HG03442 (cell line): Measurements from ENCODE around the gene CDH22.

Experiments
- ATAC-seq: cut with Tn5 transposase; IDR thresholded peaks from one replicate; pipeline ENCODE4 v1.9.1; 2021; ENCODE audit warnings: mild to moderate bottlenecking, moderate library complexity; ENCODE audit not compliant: unreplicated experiment

The CDH22 gene

DNA sequence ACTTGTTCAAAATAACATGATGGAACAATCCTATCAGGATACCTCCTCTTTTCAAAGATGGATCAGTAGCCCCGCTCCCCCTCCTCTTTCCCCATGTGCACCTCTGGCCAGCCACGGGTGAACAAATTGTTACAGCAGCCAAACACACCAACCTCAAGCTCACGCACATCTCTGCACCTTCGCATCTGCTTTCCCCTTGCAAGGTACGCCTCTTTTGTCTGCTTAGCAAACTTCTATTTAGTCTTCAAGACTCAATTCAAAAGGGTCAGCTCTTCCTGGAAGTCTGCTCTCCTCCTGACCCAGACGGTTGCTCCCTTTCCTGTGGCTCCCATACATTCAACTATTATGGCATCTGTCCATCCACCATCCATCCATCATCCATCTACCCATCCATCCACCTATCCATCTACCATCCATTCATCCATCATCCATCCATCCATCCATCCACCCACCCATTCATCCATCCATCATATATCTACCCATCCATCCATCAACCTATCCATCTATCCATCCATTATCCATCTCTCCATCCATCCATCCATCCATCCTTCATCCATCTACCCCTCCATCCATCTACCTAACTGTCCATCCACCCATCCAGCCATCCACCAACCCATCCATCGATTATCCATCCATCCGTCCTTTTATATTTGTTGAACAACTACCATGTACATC, 36.3 kb upstream of the CDH22 start:
- no peak for ATAC-seq

DNA sequence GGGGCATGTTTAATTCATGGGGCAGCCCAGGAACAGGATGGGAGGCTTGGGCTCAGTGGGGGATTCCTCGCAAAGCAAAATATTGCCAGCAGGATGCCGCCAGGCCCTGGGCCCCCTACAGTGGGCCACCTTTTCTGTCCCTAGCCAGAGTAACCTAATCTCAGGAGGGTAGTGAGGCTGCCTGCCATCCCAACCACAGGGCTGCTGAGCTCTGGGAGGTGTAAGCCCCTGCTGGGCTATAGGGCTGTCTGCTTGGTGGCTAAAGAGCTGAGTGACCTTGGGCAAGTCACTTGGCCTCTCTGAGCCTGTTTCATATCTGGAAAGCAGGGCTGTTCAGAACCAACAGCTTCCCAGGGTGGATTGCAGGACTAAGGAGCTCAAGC, 35.7 kb upstream of the CDH22 start:
- ATAC-seq = no peak

DNA sequence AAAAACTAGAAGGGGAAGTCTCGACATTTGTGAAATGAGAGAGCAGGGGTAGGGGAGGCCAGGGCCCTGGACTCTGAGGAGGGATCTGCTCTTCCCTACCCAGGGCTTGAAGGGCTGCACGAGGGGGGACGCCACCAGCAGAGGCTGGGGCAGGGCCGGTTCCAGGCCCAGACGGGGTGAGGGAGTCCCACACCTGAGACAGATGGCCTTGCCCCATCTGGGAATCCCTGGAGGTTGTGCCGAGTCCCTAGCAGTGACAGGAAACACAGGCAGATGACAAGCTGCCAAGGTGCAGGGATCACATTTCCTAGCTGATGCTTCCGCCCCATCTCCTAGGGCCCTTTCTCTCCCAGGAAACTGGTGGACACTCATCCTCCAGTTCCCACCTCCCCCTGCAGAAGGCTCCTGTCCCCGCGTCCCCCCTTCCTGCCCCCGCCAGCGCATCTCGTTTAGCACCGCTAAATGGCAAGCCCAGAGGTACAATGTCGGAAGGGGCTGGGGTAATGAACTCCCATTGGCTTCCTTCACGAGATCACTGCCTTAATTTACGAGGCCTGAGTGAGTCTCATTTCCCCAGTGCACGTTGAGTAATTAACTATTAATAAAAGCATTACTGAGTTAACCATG, 35.2 kb upstream of the CDH22 start:
- no peak for ATAC-seq

DNA sequence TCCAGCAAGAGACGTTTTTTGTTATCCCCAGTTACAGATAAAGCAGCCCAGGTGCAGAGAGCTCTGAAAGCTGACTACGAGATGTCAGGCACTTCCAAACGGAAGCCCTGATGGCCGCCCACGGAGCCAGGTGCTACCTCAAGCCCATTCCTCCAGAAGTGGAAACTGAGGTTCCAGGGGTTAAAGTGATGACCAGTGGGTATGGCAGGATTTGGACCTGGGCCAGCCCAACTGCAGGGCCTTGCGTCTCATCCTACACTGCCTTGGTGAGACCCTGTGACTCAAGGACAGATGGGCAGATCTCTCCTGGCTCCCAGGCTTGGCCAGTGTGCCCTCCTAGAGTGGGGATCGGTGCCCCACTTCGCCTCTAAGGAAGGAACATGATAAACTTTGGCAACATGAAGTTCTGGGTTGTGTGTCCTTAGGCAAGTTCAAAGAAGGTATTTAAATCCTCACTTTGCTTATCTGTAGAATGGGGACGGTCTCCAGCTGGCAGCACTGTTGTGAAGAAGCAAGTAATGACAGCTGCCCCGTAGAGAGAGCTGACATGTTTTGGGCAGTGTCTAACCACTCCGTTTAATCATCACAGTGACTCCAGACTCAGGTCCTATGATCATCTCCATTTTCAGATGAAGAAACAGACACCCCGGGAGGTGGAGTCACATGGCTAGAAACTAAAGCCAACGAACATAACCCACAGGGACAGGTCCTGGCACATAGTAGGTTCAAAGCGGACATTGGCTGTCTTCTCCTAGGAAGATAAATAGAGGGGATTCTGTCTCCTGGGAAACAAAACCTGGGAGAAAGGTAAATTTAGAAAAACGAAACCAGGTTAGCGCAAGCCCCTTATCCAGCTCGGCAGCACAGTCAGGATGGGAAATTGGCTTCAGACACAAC, 34.4 kb upstream of the CDH22 start:
- no peak for ATAC-seq

DNA sequence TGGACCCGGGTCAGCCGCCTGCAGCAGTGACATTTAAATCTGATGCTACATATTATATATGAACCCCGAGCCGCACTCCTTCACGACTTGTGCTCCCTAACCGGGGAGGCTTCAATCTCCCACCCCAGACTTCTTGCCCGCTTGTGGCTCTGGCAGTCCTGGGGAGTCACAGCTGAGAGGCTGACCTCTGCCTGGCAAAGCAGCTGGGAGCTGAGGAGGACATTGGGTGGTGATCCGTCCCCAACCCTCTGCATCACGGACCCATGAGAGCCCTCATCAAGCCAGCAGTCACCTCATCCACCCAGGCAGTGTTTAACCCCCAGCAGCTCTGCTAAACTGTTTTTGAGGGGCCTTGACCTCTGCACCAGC, 33.7 kb upstream of the CDH22 start:
- no peak for ATAC-seq

DNA sequence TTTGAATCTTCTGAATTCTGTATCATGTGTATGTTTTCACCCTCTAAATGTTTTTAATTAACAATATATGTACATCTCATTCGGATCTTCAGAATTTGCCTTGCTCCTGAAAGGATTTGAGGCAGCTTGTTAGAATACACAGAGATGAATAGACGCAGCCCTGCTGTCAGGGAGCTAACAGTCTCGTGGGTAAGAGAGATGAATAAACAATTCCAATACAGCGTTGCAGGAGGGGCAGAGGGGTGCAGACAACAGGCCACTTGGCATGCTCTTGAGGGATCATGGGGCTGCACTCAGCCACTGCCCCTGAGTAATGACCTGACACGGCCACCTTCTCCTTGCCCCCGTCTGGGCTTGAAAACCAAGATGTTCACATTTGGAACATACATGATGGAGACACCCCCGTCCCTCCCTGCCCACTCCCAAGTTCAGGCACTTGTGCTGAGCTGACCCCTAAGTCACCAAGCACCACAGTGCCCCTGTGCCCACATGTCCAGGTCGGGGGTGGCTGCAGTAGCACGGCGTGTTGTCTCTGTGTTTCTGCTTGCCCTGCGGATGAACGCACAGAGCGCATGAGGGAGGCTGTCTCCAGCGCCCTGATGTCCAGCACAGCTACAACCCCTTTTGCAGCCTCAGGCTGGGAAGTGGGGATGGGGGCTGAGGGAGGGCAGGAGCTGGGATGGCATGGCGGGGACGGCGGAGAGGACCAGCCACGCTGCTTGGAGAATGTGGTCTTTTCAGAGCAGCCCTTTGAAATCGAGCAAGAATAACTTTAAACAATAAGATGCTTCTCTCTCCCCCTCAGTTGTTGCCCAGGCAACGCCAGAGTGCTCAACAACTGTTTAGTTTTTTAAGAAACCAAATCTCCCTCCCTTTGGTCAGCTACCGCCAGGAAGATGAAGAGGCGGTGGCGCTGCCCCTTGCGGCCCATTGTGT, 33.0 kb upstream of the CDH22 start:
- no peak for ATAC-seq

DNA sequence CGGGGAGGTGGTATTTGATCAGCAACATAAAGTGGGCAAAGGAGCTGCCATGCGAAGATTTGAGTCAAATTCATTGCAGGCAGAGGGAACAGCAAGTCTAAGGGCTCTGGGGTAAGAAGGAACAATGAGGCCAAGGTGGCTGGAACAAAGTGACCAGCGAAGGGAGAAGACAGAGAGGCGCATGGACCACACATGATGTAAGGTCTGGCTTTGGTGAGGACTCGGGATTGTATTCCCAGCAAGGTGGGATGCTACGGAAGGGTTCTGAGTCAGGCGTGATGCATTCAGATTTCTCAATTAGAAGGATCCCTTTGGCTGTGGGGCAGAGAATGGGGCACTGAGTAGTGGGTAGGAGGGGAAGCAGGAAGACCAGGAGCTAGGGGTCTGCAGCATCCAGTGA, 30.7 kb upstream of the CDH22 start:
- no peak for ATAC-seq

DNA sequence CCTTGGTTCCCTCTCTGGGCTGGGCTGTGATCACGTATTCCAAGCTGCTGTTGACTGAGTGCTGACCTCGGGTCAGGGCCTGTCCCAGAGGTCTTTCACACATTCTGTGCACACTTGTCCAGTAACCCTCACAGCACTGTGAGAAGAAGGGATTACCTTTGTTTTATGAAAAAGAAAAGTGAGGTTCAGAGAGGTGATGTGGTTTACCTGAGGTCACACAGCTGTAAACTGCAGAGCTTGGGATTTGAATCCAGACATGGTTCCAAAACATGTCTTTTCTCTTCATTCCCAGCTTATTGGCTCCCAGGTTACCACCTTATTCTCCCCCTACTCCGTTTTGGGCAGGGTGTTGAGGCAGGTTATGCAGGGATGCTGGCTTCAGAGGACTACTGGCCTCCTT, 28.4 kb upstream of the CDH22 start:
- no peak for ATAC-seq

DNA sequence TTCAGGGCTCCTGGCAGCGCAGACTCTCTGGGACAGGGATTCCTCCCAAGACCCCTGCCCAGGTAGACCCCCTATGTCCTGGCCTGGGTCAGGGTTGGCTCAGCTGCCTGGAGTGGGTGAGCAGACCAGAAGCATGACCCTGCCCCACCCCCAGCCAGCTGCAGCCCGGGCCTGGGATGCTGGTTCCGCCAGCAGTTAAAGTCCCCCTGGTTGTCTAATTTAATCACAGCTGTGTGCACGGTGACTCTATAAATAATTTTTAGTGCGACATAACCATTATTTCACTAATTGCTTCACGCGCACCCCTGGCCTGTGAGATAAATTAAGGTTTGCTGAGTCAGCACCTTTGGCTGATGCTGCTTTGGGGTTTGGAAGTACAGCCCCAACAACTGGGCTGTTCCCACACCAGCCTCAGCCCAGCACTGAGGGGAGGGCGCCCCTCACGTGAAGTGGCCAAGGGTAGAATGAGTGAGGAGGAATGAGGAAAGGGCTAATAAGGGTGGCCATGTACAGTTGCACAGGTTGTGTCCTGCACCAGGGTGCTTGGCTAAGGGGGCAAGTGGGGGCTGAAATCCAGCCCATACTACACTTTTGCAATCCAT, 26.1 kb upstream of the CDH22 start:
- no peak for ATAC-seq

DNA sequence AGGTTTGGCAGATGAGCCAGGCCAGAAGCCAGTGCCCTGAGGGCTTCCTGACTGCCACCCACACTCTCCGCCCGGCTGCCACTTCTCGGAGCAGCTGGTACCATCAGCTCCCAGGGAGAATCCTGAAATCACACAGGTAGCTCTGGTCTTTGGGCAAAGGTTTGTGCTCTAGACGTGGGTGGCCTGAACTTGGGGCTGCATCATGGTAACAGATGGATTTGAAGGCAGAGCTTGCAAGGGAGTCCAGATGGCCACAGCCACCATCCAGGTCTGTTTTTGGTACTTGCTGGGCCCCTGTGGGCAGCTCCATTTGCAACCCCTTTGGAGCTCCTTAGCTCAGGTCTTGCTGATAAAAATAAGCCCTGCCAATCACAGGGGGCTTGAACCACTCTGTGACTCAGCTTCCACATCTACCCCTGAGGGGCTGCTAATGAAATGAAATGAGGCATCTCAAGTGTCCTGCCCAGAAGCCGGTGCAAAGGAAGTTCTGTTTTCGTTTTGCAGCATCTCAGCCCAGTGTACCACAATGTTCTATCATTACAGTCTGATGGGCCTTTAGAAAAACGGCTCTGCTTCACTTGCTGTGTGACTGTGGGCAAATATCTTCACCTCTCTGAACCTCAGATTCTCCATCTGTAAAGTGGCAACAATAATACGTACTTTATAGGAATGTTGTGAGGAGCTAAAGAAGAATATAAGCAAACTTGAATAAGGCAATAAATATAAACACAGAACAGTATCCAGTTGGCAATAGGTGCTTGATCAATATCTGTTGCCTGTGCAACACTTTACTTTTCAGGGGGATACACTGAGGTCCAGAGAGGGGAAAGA, 25.1 kb upstream of the CDH22 start:
- no peak for ATAC-seq

DNA sequence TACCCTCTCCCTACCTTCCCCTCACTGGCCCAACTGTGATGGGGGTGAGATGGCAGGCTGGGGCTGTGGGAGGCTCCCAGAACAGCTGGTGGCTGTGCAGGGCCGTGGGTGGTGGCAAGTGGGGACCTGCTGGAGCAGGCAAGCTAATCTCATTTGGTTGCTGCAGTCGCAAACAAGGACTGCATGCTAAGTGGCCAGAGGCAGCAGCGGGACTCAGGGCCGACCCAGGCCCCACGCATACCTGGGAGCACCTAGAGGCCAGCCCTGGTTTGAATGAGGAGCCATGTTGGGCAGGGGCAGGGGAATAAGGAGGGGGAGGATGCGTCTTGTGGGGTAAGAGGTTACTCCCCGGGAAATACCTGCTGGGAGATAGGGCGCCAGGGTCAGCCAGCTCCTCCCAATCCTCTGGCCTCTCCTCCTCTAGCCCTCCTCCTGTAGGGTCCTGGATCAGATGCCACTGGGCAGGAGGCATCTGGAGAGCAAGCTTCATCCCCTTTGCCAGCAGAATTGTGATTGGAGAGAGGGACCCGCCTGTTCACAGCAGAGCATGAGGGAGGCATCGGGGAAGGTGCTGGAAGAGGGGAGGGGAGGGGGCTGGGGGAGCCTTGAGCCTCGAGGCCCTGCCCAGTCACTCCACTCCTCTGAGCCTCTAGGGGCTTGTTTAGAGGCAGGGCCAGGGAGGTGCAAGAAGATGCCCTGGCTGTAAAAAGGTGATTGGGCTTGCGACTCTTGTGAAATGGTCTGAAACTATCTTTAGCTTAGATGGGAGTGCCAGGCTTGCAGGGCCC, 24.3 kb upstream of the CDH22 start:
- ATAC-seq = no peak

DNA sequence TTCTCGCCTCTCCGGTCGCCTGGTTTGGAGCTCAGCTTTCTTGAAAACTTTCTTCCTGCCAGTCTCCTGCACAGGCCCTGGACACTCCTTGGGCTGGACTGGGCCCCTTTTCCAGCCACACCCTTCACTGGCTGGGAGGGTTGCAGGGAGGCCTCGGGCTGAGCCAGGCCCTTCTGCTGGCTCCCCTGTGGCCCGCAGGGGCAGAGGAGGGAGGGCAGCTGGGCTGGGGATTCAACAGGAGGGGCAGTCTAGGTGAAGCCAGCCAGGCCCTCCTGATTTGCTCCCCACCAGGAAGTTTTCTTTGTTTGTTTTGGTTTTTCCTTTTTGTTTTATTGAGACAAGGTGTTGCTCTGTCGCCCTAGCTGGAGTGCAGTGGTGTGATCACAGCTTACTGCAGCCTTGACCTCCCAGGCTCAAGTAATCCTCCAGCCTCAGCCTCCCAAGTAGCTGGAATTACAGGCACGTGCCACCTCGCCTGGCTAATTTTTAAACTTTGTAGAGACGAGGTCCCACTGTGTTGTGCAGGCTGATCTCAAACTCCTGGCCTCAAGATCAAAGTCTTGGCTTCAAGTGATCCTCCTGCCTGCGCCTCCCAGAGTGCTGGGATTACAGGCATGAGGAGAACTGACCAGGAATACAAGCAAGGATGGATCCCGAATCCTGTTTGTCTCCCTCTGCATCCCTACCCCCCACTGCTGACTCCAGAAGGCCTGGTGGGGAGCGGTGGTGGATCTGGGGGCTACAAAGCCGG, 23.5 kb upstream of the CDH22 start:
- no peak for ATAC-seq

DNA sequence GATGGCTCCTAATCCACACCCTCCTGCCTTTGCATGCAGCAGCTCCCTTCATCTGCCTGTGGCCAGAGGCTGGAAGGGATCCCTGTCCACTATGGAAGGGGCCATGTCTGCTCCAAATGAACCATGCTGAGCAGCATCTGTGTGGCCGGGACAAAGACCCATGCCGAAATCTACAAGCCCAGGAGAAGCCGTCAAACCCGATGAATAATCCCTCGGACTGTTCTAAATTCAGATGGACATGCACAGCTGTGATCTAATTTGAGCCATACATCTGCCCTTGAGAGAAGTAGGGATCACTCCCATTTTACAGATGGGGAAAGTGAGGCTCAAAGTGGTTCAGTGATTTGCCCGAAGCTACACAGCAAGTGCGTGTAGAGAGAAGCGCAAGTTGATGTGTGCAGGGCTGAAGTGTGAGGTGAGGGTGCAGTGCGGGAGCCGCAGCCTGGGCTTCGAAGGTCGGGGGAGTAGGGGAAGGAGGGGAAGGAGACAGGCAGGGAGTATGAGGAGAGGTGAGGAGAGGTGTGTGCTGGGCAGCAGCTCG, 22.6 kb upstream of the CDH22 start:
- ATAC-seq = no peak

DNA sequence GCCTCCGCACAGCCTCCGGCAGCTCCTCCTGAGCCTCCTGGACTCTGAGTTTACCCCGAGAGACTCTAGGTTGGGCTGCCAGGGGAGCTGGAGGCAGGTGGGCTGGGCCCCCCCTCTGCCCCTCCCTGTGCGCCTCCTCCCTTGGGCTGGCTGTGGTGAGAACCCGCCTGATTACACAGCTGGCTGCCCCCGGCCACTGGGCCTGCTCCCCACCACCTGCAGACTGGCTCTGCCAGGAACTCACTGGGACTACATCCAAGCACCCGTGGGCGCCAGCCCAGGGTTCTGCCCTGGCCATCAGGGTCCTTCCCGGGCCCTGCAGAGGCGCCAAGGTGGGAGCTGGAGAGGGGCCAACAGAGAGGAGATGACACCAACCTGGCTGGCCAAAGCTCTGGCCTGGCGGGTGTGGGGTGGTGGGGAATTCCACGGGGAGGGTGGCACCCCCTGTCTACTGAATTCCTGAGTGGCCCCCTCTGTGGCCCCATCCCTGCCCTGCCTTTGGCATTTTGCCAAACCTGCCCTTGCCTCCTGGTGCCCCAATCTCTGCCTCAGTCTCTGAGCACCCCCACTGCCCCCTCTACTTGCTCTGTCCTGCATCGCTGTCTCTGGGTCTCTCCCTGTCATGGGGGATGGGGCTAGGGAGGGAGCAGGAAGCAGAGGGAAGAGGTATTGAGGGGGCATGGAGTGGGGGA, 21.9 kb upstream of the CDH22 start:
- ATAC-seq = no peak

DNA sequence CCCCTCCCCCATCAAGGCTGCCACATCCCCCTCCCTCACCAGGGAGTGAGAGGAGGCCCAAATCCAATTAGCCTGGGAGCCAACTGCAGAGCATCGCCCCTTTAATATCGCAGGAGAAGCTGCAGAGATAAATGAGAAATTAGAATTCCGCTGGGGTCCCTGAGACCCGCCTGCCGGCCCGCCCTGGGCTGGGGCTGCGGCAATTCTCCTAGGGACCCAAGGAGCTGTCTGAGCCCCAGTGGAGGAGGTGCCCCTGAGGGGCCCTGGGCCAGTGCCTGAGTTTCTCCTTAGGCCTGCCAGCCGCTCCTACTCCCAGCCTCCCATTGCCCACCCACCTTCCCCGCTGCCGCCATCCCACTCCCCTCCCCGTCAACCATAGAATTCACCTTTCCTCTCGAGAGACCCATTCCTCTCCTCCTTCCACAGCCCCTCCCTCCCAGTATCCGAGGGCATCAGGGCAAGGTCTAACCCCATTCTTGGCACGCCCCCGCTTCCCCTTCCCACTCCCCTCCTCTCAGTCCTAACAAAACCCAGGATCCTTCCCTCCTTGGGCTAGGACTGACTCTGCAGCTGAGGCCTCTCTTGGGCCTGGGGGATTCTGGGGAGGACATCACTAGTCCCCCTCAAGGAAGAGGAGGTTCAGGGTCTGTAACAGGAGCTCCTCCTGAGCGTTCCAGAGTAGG, 20.0 kb upstream of the CDH22 start:
- no peak for ATAC-seq

DNA sequence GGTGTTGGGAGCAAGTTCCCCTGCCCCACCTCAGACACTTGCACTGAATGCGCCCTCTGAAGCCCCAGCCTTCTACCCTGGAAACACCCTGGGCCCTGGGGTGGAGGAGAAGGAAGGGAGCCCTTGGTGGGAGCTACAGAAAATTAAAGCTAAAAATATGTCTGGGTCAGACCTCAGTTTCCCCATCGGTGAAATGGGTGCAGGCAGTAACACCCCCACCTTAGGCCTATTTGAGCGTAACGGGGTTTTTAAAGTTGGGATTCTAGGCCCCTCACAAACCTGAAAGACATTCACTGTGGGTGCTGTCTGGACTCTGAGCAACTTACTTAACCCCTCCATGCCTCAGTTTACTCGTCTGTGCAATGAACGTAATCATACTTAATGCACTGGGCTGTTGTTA, 19.3 kb upstream of the CDH22 start:
- no peak for ATAC-seq

DNA sequence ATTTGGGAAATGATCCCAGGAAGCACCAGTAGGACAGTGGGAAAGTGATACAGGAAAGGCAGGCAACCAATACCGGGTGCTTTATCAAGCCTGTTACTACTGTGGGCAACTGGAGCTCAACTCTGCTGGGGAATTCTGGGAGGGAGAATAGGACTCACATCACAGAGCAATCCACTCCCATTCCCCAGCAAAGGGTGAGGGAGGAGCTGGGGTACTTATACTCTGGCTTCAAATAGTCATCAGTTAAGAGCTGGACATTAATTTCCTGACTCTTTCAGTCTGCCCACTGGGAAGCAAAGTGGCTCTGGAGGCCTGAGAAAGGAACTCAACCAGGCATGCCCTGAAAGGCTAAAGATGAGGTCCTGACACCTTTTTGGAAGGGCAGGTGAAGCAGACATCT, 17.5 kb upstream of the CDH22 start:
- ATAC-seq = no peak
